GM19035 (cell line): ENCODE results near the gene ANO10.
"Not testable (repeated sequence)": the region's sequence is repeated elsewhere in the genome, so short reads cannot be mapped to it uniquely, and the experiment has no call there.

Experiments used
- ATAC-seq: cut with Tn5 transposase; IDR thresholded peaks from one replicate; pipeline ENCODE4 v1.9.1; 2021; ENCODE audit not compliant: unreplicated experiment

The ANO10 gene

DNA sequence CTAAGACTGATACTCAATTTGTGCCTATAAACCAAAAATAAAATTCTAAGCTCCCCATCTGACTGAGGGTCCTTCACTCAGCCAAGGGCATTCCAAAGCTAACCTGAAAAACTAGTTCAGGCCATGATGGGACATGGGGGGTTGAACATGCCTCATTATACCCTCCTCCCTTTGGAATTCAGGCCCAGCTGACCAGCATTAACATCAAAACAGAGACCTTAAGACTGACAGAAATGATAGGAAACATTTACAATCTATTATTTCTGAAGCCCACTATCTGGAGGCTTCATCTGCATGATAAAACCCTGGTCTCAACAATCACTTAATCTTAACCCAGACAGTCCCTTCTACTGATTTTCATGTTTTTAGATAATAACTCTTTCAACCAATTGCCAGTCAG is 140.4 kb downstream of the ANO10 start:
- no peak for ATAC-seq

DNA sequence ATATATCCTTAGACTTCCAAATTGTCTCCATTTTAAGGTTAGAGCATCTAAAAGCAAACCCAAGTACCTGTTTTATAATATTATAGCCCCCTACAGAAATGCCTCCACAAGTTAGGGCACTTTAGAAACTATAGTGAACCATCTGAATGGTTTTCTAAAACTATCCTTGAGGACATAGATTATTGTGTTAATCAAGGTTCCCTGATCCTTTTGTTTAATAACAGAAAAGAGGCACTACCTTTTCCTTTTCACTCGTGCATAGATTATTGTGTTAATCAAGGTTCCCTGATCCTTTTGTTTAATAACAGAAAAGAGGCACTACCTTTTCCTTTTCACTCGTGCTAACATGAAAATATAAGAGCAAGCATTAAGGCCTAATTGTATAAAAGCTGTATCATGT is 143.0 kb downstream of the ANO10 start:
- ATAC-seq, result not testable (repeated sequence)

DNA sequence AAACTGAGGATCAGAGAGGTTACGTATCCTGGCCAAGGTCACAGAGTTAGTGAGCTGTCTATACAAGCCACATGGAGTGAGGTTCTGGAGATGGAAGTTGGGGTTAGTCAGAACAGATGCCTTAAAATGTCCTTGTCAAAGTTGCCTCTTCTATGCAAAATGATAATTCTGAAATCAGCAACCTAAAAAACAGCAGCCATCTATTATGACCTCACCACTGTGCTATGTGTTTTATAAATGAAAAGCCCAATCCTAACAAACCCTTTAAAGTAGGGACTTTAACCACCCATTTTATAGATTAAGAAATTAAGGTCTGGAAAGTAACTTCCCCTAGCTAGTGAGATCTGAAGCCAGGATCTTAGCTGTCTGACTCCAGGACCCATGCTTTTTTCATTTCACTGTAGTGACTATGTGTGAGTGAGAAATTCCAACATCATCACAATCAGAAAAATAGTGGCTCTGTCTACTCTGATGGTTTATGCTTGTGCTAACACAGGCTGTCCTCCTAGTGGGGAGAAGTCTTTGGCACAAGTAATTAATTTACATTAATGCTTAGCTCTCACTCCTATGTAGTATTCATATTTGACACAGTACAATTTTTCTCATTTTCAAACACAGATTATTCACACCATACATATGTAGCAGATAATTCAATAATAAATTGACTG is 143.6 kb downstream of the ANO10 start:
- no peak for ATAC-seq

DNA sequence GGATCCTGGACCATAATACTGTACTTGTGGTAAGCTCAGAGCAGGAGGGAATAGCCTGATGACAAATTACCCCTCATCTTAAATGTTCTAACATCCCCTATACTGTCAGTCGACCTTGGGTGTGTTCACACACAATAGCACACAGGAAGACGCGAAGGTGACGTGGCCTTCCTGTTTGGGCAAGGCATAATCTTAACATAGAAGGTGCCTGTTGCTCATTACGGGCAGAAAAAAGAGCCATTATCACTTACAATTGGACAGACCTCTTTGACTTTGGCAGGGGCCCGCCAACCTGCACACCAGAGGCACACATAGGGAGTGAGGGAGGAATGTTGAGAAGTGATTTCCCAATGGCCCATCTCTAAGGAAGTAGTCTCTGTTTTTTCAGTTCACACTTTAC is 144.2 kb downstream of the ANO10 start:
- no peak for ATAC-seq

DNA sequence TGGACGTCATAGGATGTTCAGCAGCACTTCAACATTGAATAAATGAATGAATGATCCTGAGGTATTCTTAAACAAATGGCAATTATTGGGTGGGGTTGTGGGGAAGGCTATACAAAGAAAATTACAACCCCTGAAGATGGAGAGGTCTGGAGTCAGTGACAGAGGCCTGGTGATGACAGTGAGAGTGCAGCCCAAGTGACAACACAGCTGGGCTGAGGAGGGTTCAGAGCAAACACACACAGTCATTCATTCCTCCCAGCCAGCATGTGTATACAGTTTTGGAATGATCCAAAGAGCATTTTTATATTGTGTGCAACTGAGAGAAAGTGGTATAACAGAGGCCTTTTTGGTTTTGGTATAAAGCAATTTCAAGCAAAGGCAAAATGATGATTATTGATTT is 148.1 kb downstream of the ANO10 start:
- no peak for ATAC-seq

DNA sequence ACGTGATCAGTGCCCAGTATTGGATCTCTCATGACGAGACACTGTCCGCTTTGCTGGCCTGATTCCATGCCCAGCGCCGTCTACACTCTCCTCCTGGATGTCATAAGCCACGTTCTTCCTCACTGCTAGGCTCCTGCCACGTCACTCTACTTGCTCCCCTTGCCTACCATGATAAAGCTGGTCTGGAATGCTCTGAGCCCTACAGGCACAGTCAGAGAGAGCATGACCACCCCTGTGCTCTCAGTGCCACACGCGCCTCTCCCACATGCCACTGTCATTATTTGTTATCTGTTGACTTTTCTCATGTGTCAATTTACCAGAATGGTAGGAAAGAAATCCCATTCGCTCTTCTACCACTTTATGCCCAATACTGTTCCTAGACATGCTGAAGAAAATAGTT is 148.6 kb downstream of the ANO10 start:
- no peak for ATAC-seq

DNA sequence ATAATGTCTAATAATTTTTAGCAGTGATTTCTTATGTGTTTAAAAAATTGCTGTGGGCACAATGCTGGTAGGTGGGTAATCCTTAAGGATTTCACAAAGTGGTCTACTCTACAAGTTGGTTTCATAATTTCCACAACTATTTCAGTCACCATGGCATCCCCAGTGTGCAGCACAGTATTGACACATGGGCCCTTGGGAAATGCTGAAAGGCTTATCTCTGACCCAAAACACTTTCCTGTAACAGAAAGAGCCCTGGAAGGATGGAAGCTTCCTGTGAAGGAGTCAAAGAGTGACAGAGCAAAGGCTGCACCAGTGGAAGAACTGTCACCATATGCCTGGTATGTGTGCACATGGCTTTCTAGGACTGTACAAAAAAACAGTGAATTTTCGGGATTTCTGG is 153.7 kb downstream of the ANO10 start:
- no peak for ATAC-seq

DNA sequence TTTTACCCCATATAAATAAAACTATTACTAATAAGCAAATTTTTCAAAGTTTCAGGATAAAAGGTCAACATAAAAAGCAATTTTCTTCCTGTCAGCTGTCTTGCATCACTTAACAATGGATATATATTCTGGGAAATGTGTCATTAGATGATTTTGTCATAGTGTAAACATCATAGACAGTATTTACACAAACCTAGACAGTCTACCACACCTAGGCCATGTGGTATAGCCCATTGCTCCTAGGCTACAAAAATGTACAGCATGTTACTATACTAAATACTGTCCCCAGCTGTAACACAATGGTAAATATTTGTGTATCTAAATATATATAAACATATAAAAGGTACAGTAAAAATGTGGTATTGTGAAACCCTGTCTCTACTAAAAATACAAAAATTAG is 156.7 kb downstream of the ANO10 start:
- no peak for ATAC-seq

DNA sequence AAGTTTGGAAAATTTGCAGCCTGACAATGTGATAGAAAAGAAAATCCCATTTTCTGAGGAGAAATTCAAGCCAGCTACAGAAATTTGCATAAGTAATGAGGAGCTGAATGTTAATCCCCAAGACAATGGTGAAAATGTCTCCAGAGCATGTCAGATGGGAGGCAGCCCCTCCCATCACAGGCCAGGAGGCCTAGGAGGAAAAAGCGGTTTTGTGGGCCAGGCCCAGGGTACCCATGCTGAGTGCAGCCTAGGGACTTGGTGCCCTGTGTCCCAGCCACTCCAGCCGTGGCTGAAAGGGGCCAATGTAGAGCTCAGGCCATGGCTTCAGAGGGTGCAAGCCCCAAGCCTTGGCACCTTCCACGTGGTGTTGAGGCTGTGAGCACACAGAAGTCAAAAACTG is 159.2 kb downstream of the ANO10 start:
- not testable (repeated sequence) for ATAC-seq

DNA sequence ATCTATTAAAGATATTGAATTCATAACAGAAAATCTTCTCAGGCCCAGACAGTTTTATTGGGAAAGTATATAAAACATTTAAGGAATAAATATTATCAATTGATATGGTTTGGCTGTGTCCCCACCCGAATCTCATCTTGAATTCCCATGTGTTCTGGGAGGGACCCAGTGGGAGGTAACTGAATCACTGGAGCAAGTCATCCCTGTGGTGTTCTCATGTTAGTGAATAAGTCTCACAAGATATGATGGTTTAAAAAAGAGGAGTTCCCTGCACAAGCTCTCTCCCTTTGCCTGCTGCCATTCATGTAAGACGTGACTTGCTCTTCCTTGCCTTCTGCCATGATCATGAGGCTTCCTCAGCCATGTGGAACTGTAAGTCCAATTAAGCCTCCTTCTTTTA is 160.5 kb downstream of the ANO10 start:
- ATAC-seq, result no peak

DNA sequence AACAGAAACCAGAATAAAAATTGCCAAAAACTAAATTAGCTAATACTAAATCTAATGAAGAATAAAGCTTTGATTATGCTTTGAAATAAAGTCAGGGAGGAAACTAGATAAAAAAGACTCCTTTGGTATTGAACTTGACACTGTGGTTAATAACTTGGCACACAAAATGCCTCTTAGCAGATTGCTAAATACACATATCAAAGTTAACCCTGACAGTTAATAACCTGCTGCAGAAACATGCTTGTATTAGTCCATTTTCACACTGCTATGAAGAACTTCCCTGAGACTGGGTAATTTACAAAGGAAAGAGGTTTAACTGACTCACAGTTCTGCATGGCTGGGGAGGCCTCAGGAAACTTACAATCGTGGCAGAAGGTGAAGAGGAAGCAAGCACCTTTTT is 164.8 kb downstream of the ANO10 start:
- ATAC-seq, result not testable (repeated sequence)

DNA sequence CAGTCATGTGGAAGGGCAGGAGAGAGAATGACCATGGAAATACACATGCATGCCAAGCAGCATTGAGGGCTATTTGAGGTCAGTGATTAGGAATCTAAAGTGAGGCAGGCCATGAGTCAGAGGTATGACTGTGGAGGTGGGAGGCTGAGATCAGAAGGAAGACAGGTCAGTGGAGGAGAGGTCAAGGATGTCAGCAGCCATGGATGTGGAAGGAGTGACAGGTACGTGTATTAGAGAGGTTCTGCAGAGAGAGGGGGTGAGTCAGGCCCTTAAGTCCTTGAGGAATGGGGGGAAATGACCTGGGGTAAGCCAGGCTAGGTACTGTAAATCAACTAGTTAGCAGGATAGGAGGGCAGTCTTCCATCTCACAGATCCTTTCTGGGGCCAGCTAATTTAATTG is 166.6 kb downstream of the ANO10 start:
- ATAC-seq, result no peak

DNA sequence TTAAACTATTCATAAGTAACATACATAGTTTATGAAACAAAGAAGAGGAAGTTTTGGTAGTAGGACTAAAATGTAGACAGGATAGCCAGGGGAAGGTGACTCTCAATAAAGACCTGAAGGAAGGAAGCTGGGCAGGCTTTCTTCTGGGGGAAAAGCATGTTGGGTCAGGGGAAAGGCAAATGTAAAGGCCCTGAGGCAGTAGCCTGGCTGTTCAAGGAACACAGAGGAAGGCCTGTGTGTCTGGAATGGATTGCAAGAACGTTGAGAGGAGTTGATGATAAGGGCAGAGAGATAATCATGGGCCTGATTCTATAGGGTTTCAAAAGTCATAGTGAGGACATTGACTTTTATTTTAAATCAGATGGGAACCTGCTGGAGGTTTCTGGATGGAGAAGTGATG is 167.8 kb downstream of the ANO10 start:
- no peak for ATAC-seq

DNA sequence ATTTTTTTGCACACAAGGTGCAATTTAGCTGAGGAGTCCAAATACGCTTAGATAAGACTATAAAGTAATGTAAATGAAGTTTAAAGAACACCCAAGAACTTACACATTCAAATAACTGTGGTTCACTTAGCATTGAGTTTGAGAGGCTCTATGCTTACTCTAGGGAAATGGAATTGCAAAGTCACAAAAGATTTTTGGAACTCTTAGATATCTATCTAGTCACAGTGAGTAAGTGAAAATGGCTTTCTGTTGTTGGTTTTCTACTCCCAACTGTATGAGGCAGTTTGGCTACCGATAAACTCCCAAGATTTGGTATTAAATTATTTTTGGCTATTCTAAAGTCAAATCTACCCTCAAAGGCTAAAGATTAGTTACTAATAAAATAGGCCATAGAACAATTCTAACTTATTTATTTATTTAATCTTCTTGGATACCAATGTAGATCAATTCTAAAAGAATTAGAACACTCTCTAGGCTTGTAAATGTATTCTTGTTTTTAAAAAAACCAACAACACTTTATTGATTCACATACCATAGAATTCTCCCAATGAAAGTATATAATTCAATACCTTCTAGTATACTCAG is 170.0 kb downstream of the ANO10 start:
- no peak for ATAC-seq

DNA sequence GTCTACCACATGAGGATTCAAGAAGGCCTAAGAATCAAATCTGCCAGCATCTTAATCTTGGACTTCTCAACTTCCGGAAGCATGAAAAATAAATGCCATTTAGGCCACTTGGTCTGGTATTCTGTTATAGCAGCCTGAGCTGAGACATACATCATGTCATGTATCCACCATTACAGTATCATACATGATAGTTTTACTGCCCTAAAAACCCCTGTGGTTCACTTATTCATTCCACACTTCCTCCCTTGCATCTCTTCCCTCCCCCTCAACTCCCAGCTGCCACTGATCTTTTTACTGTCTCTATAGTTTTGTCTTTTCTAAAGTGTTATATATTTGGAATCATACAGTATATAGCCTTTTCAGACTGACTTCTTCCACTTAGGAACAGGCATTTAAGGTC is 173.7 kb downstream of the ANO10 start:
- ATAC-seq, result no peak

DNA sequence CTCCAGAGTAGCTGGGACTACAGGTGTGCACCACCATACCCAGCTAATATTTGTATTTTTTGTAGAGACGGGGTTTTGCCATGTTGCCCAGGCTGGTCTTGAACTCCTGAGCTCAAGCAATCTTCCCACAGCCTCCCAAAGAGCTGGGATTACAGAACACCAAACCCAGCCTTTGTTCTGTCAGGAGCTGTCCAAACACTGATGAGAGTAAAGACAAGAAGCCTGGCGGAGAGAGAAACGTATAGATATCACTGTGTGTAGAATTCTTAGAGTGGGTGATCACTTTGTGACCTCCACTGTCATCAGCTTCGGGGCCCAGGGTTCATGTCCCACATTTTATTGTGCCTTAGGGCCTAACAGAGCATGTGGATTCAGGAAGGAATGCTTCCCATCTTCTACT is 176.0 kb downstream of the ANO10 start:
- no peak for ATAC-seq

DNA sequence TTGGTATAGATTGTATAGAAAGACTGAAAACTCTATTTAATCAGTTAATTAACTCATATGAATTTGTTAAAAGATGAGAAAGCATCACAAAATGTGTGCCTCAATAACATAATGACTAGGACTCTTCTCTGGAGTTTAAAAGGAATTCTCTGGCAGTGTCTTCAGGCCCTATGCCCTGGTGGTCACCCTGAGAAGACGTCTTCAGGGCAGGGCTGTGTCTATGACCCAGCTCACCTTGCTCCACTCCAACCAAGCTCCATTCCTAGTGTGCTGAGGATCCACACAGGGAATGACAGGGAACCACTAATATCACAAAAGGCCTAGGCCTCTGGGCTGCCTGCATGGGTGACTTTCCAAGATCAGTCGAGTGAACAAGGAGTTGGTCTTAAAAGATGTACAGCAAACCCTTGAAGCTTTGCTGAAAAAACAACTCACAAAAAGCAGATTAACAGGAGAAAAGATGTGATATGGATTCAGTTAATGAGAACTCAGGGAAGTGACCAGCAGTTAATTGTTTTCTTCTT is 178.9 kb downstream of the ANO10 start:
- ATAC-seq, result no peak

DNA sequence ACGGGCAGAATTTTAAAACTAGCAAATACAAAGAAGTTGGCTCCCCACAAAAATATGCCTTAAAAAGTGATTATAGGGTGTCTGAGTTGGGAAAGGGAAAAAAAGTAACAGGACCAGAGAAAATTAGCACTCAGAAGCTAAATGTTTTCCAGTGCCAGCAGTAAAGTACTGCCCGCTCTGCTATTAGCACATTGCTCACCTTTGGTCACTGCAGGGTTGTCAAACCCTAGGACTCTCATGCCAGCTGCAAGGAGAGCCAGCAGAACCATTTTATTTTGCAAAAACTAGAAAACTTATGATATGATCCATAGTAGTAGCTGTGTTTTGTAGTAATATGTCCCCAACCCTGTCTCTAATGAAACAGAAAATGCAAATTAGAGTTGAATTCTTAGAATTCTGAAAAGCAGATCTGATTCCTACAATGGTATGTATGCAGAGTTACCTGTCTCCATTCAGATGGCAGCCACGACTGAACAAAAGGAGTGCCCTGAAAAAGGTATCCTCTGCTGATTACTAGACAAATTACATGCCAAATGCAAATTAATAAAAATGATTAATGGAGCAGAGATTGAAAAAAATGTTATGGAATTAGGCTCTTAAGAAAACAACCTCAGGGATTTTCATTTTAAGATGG is 185.2 kb downstream of the ANO10 start:
- no peak for ATAC-seq

DNA sequence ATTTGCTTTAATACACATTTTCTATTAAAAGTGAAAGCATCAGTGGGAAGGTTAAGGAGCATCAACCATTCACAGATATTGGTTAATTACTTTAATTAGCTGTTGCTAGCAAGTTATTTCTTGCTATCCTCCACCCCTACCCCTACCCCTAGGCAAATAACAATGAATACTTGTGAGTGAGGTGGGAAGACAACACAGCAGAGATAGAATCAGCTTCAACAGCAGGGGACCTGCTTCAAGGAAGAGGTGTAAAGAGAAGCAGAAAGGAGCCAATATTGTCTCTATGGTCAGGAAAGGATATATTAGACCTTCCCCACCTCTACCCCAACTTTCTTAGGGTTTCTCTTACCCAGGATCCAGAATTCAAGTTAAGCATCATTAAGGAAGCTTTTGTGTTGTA is 186.1 kb downstream of the ANO10 start:
- ATAC-seq, result no peak

DNA sequence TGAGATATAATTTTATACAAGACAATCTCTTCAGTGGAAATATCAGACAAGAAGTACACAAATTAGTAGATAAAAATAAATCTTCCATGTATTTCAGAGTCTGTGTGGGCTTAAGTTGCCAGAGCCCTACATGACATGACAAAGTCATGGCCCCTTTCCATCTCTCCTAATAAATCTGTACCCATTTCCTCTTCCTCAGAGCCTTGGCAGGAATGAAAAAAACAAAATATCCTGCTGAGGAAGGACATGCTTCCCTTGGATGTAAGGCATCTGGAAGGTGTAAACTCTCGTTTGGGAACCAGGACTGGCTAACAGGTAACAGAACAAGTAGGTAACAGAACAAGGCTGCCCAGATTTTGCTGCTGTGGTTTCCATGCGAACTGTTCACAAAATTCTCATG is 187.4 kb downstream of the ANO10 start:
- ATAC-seq, result no peak

DNA sequence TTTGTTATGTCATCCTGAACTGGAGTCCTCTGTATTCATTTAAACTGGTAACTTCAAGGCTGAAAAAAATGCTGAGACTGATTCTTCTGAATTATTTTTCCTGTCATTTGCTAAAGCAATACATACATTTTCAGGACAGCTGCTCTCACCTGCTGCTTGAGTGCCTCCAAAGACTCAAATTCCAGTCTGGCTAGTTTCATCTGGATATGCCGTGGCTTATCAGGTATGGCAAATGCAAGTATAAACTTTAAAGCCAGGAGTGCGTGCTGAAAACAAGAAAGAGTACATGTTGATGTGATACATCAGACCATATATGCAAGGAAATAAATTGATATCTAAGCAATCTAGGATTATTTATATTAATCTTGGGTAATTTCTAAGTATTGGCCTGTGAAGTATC is 189.3 kb downstream of the ANO10 start:
- ATAC-seq, result no peak

DNA sequence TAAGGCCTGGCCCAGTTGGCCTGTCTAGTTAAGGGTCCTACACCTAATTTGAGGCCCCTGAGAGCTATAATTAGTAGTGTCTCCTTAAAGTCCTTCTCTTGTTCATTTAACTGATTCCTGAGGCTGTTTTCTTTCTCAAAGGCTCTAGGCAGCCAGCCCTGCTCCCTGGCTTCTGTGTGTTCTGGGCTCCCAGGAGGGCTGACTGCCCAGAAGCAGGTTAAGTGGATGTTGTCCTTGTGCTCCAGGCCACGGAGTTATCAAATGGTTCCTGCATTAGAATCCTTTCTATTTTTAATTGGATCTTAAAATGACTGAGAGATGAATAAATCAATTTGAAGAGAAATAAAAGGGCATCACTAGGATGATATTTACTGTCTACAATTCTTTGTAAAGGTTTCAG is 195.4 kb downstream of the ANO10 start:
- no peak for ATAC-seq

DNA sequence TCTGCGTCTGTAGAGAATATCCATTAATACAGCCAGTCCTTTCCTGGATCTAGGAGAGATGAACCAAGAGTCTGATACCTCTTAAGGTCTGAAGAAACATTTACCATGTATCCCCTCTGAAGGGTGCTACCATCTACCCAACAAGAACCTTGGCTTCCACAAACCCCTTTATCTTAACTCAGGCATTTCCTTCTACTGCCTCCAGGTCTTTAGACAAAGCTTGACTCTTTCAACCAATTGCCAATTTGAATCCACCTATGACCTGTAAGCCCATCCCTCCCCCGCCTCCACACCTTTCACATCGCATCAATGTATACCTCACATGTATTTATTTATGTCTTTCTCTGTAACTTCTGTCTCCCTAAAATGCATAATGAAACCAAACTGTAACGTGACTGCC is 196.0 kb downstream of the ANO10 start:
- no peak for ATAC-seq
